Urinary bladder (tissue), 4 donors: Measurements from ENCODE around the gene MRPS34. TPM values are rescaled to one million over a fixed set of nuclear protein-coding genes. Genes with fewer than 3 reads are reported as not detected.

Source experiments
- DNase-seq: peaks from one replicate; pipeline ENCODE4 v3.0.0-alpha.2; 2015; ENCODE audit errors: extremely low spot score
- H3K27ac ChIP-seq: one replicate; pipeline ENCODE4 v1.5.1; 2013; ENCODE audit warnings: low read depth, mild to moderate bottlenecking, moderate library complexity
- H3K36me3 ChIP-seq: one replicate; pipeline ENCODE4 v1.6.1; 2013; ENCODE audit warnings: mild to moderate bottlenecking, moderate library complexity; ENCODE audit not compliant: insufficient read depth
- H3K4me1 ChIP-seq: one replicate; pipeline ENCODE4 v1.6.1; 2013; ENCODE audit warnings: mild to moderate bottlenecking, moderate library complexity; ENCODE audit not compliant: insufficient read depth
- H3K4me3 ChIP-seq: one replicate; pipeline ENCODE4 v1.5.1; 2013; ENCODE audit warnings: low read depth, low read length
- WGBS: extraction: QIAGEN DNeasy Blood & Tissue Kit; methylation state at CpG from one replicate; pipeline ENCODE4 v1.1.7; 2013; 5-methylcytosine and 5-hydroxymethylcytosine counted together
- polyA plus RNA-seq: library from polyadenylated mRNA; stranded (reverse); fragments of 200-250 nt; gene quantifications from one replicate; pipeline ENCODE4 v1.2.3, GENCODE V29; 2013
- total RNA-seq: library from RNA; depleted of rRNA; stranded (reverse); fragments of >200 nt; gene quantifications from one replicate; pipeline ENCODE4 v1.2.3, GENCODE V29; 2014
- donor health status: healthy with polysubstance abuse.
- donor health status: healthy.

The MRPS34 gene
- total RNA-seq (21.9 TPM), polyA plus RNA-seq (98.2 TPM)

DNA sequence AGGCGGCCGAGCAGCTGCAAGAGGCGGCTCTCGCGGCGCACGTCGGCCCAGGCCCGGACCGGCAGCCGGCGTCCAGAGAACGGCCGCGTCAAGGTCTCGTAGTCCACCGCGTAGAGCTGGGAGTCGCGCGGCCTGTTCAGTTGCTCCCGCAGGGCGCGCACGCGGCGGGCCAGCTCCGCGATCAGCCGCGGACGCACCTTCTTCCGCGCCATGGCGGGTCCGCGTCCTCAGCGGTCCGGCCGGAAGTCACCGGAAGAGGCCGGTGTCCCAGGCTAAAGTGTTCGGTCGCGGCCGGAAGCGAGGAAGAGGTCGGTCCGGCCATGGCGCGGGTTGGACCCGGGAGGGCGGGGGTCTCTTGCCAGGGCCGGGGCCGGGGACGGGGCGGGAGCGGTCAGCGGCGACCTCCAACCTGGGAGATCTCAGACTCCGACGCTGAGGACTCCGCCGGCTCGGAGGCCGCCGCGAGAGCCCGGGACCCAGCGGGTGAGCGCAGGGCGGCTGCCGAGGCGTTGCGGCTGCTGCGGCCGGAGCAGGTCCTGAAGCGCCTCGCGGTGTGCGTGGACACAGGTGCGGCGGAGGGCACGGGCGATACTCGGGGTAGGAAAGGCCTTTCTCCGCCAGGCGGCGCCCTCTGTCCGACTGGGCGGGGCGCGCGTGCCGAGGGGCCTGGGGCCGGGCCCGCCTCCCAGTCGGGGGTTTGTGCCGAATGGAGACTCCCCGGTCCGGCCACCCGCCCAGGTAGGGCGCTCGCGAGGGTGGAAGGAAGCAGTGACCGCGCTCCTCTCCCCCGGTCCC is at the start of gene MRPS34:
Gene MRPS34 (minus strand): TSS at position 227 of the 795 bp plus-strand sequence. CDS start 15 bp downstream, at position 212.
- Histone ChIP-seq H3K27ac (peak within 1 kb of the TSS; percentile 82), H3K4me1 (no peaks in the 10 kb centered on the region), H3K4me3 (peak within 1 kb of the TSS; percentile 94), H3K36me3 (peaks cover 5% of the 10 kb centered on the region)
- under 1% methylated on average over 108 of the region's 108 CpGs for WGBS
- DNase-seq = peak; percentile 43

DNA sequence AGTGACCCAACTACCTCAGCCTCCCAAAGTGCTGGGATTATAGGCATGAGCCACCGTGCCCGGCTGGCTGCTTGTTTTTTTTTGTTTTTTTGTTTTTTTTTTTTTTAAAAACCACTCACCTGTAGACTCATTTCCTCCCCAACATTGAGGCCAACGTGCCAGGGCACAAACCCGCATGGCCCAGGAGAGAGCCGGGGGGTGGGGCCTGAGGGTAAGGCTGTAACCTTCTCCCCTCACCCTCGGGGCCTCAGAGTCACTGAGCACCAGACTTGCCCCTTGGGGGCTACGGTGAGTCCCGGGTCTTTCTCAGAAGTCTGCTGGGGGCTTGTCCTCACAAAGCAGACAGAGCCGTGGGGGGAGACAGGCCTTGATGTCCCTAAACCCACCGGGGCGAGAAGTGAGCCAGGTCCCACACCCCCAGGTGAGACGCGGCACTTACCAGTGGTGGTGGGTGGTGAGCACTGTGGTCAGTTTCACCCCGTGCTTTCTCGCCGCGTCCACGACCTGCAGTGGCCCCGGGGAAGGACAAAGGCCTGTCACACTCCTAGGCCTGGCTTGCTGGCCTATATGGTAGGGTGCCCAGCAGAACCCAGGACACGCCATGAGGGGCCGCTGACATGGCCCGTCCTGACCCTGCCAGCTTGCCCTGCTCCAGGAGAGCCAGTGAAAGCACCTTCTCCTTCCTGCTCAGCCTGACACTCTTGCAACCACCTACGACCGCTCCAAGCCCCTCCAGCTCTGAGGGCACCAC is 49.1 kb upstream of the MRPS34 start:
- Histone ChIP-seq H3K36me3 (peaks cover 2% of the 10 kb centered on the region), H3K4me1 (no peaks in the 10 kb centered on the region), H3K27ac (no peak overlapping the region), H3K4me3 (no peak overlapping the region)
- 93% methylated on average over 24 of the region's 24 CpGs for WGBS
- no peak for DNase-seq

DNA sequence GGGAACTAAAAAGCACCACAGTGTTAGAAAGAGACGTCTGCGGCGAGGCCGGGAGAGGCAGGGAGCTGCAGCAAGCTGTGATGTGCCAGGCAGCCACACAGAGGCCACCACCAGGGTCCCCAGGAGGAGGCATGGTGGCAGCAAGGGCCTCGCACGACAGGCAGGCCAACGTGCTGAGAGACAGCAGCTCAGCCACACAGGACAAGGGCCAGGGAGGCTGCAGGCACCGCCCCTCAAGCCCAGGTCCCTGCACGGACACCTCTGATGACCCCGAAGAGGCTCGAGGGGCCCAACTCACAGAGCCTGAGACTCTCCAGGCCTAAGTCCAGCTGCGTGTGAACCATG is 48.0 kb upstream of the MRPS34 start:
- Histone ChIP-seq H3K36me3 (peaks cover 8% of the 10 kb centered on the region), H3K4me3 (no peak overlapping the region), H3K4me1 (no peaks in the 10 kb centered on the region), H3K27ac (no peak overlapping the region)
- DNase-seq = no peak
- WGBS = 89% methylated on average over 12 of the region's 12 CpGs

DNA sequence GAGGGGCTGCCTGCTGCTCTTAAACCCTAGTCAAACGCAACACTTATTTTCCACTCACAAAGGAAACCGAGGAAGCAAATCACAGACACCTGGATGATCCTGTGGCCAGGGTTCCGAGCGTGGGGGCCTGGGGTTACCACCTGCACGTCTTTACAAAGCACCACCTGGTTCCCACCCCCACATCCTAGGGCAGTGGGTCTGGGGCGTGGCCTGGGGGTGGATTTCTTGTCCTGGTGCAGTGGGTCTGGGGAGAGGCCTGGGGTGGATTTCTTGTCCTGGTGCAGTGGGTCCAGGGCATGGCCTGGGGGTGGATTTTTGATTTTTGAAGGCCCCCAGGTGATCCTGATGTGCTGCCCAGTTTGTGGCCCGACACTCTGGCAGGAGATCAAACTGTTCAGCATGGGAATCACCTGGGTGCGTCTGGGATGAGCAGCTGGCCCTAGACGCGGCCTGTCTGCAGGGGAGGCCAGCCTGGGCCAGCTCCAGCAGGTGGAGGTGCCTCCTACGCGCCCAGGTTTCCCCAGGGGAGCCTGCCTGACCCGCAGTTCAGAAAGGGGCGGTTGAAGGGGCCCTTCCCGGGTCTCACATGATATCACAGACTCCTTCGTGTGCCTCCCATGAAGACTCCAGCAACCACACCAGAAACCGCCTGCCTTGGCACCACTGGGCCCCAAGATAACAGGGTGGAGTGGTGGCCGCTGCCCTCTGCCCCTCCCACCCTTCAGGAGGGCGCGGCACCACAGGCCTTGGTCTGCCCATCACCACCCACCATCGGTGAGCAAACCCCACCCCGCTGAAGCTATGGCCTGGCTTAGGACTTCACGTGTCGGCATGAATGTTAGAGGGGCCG is 47.4 kb upstream of the MRPS34 start:
- Histone ChIP-seq H3K4me1 (no peaks in the 10 kb centered on the region), H3K36me3 (peaks cover 8% of the 10 kb centered on the region), H3K27ac (no peak overlapping the region), H3K4me3 (no peak overlapping the region)
- whole genome bisulfite sequencing = 91% methylated on average over 25 of the region's 25 CpGs
- no peak for DNase-seq

DNA sequence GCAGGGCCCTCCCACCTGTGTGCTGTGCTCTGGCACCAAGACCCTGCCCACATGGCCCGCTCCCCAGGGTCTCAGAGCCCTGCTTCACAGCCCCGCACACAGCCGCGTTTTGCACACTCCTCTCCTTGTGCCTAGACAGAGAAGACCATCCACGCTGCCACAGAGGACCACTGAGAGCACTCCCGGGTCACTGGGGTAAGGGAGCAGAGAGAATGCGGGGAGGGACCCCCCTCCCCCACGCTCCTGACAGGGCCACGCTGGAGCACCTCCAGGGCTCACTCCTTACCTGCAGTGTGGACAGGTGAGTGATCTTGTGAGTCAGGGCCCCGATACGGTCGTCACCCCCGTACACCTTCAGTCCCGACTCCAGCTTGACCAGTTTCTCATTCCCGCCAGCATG is 46.7 kb upstream of the MRPS34 start:
- DNase-seq = no peak
- no peak overlapping the region for H3K4me3 ChIP-seq
- WGBS = 95% methylated on average over 15 of the region's 15 CpGs
- no peak overlapping the region for H3K27ac ChIP-seq
- H3K36me3 ChIP-seq = peaks cover 8% of the 10 kb centered on the region
- no peaks in the 10 kb centered on the region for H3K4me1 ChIP-seq

DNA sequence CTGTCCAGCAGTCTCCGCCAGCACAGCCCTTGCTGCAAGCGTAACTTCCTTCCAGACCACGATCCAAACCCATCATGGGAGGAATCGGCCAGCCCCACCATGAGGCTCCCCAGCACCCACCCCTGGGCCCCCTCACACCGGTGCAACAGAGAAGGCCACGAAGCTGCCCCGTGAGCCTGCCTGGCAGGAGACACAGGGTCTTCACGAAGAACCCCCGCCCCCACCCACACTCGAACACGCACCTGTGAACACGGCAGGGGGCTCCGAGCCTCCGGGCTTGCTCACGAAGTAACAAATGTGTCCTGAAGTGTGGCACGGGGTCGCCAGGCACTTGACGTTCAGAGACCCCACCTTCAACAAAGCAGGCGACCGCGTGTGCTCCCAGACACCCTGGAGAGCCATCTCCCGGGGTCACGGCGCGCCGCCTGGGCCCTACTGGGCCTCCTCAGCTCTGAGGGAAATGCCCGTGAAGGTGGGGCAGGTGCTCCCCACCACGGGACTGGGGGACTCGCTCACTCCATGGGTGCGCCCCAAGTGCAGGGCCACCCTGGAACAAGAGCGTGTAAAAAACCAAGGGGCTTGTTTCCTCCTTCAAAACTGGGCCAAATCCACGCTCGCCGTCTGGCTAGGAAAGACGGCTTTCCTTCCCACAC is 46.1 kb upstream of the MRPS34 start:
- WGBS = 96% methylated on average over 35 of the region's 35 CpGs
- no peak for DNase-seq
- H3K4me3 ChIP-seq = no peak overlapping the region
- no peak overlapping the region for H3K27ac ChIP-seq
- peaks cover 8% of the 10 kb centered on the region for H3K36me3 ChIP-seq
- H3K4me1 ChIP-seq = no peaks in the 10 kb centered on the region

DNA sequence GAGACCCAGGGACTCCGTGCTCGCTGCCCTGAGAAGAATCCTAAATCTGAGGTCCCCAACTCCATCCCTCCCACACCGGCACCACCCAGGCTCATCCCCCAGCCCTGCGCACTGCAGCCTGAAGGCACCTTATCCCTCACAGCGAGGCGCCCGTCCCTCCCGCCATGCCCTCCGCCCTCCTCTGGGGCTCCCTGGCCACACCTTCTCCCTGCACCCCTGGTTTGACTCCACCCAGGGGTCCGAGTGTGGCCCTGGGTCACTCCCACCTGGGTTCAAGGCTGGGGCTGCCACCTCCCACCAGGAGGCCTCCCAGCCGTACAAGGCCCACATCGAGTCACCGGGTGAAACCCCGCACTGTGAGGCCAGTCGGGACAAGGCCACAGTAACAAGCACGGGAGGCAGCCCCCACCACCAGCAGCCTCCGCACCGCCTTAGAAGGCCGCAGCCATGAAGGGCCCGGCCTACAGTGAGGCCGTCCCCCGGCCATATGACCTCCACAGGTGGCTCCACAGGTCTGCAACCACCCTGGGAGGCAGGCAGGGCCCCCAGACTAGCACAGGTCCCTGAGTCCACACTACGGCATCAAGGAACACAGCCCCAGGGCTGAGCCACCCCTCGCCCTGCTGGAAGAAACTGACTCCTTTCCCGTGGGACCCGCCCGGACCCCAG is 45.4 kb upstream of the MRPS34 start:
- WGBS = 95% methylated on average over 27 of the region's 27 CpGs
- H3K27ac ChIP-seq = no peak overlapping the region
- H3K4me3 ChIP-seq = no peak overlapping the region
- no peak for DNase-seq
- H3K36me3 ChIP-seq = peaks cover 8% of the 10 kb centered on the region
- H3K4me1 ChIP-seq = no peaks in the 10 kb centered on the region

DNA sequence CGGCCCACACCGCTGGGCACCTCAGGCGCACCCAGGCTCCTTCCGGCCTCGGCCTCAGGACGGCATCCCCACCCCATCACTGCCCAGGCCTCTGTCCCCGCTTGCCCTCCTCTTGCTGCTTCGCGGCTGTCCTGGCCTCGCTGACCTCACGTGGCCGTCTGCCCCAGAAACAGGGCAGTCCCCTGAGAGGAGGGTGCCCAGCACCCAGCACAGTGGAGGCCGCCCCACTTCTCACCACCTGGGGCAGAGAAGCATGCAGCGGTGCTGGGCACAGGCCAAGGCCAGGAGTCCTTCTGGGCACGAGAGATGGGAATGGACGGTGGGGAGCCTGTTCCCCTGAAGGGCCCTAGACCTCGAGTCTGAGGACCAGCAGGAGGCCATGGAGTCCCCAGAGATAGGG is 44.8 kb upstream of the MRPS34 start:
- H3K27ac ChIP-seq = no peak overlapping the region
- no peak for DNase-seq
- WGBS = 92% methylated on average over 17 of the region's 17 CpGs
- H3K36me3 ChIP-seq = peaks cover 8% of the 10 kb centered on the region
- no peaks in the 10 kb centered on the region for H3K4me1 ChIP-seq
- no peak overlapping the region for H3K4me3 ChIP-seq

DNA sequence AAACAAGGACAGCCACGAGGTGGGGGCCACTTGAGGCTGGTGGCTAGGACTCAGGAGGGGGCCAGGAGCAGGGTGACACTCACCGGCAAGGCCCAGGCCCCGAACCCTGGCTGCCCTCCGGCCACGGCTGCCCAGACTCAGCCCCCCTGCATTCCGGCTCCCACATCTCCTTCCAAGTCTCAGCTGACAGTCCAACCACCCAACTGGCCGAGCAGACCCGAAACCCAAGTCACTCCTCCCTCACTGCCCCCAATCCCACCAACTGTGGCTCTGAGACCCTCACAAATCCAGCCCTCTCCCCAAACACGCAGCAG is 44.3 kb upstream of the MRPS34 start:
- DNase-seq = no peak
- H3K36me3 ChIP-seq = peaks cover 8% of the 10 kb centered on the region
- 95% methylated on average over 9 of the region's 9 CpGs for WGBS

DNA sequence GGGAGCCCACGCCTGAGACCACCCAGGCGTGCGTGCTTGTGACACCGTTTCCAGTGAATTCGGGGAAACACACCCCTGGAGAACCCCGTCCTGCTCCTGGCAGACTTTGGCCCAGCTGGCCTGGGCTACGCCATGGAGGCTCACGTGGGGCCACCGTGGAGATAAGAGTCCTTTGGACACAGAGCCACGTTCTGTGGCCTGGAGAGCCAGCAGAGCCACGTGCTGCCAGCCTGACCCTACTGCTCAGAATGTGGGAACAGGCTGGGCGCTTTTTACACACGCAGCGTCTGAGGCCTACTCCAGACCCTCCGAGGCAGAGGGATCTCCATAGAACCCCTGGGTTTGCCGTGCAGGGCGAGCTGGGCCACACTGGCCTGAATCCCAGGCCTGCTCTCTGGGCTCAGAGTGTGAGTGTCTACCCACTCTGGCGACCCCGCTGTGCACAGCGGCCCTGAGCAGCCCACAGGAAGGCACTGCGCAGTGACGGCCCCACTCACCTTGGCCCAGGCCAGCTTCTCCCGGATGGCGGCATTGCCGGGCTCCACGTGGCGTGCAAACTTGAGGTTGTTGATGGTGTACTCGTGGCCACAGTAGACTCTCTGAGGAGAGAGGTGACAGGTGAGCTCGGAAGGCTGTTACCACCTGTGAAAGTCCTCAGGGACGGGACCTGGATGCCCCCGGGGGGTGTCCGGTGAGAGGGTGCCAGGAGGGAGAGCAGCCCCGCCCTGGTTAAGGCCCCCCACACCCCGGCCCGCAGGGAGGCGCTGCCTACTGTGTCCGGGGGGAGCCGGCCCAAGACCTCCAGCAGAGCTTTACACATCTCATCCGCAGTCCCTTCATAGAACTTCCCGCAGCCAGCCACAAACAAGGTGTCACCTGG is 43.7 kb upstream of the MRPS34 start:
- H3K4me1 ChIP-seq = no peaks in the 10 kb centered on the region
- 95% methylated on average over 40 of the region's 40 CpGs for WGBS
- no peak for DNase-seq
- H3K4me3 ChIP-seq = no peak overlapping the region
- no peak overlapping the region for H3K27ac ChIP-seq
- H3K36me3 ChIP-seq = peaks cover 8% of the 10 kb centered on the region

More for the DNA sequence above, 44.3 kb upstream of the MRPS34 start:
- H3K4me1 ChIP-seq = no peaks in the 10 kb centered on the region
- no peak overlapping the region for H3K27ac ChIP-seq
- H3K4me3 ChIP-seq = no peak overlapping the region

DNA sequence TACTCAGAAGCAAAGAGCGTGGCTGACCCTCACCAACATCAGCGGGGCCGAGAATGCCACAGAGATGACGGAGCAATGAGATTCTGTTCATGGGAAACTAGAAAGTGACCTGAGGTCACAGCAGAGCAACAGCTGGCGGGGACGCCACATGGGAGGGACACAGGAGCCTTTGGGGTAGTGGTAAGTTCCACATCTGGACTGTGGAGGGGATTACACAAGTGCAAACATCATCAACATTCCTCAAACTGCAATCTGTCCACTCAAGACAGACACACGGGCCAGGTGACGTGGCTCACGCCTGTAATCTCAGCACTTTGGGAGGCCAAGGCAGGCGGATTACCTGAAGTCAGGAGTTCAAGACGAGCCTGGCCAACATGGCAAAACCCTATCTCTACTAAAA is 42.5 kb upstream of the MRPS34 start:
- Histone ChIP-seq H3K36me3 (peaks cover 8% of the 10 kb centered on the region), H3K4me3 (no peak overlapping the region), H3K27ac (no peak overlapping the region), H3K4me1 (no peaks in the 10 kb centered on the region)
- 91% methylated on average over 11 of the region's 11 CpGs for WGBS
- no peak for DNase-seq

DNA sequence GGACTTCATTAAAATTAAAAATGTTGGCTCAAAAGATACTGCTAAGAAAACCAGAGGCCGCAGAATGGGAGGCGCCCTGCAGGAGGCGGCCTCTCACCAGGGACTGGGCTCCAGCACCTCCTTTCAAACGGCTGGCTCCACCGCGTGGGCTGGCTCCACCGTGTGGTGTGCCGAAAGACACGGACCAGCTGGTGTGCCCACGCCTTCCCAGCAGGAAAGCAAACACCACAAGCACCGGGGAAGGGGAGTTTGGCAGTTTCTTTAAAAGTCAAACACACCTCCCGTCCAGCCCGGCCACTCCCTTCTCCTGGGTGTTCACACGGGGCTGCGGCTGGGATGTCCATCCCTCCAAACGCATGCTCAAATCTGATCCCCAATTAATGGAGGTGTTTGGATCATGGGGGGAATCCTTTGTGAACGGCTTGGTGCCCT is 39.8 kb upstream of the MRPS34 start:
- H3K27ac ChIP-seq = no peak overlapping the region
- peak; percentile 25 for DNase-seq
- H3K4me1 ChIP-seq = no peaks in the 10 kb centered on the region
- no peak overlapping the region for H3K4me3 ChIP-seq
- peaks cover 6% of the 10 kb centered on the region for H3K36me3 ChIP-seq
- 12% methylated on average over 17 of the region's 17 CpGs for WGBS
